Stimulated activated CD4-positive, alpha-beta T cell treated with anti-CD3 and anti-CD28 coated beads, Interleukin-12 subunit alpha, Interleukin-12 subunit beta, amount 100 ng/mL, for 4 hours (primary cell): ENCODE results near the gene HPS1.

Source experiments
- DNase-seq: peaks from one replicate; pipeline ENCODE4 v3.0.0-alpha.2; 2020

Gene HPS1

DNA sequence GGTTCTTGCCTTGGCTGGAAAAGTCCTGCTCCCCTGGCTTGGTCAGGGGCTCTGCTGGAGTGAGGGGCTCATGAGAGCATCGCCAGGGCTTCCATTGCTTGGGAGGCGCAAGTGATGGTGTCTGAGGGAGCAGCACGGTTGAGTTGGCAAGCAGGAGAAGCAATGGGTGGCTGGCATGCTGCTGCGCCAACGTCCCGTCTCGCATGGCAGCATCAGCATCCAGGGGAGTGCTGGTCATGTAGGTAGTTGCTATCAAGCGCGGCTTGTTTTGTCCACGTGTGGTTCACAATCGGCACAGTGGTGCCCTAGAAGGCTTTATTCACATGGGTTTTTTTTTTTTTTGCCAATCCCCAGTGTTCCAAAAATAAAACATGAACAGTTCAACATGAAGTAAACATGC is 35.6 kb downstream of the HPS1 start:
- no peak for DNase-seq

DNA sequence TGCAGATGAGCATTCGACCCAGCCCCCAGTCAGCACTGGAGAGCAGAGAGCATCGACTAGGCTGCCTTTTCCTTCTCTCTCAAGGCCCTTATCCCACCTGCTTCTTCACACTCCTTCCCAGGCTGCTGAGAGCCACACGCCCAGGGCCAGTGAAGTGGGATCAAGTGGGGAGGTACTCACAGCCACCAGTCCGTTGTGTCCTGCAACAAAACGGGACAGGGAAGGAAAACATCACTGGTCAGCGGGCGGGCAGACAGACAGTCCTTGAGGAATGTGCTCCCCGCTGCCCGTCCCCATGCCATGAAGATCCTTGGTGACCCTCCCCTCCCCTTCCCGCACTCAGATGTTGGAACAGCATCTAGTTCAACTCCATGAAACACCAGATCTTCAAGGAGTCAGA is 36.0 kb downstream of the HPS1 start:
- no peak for DNase-seq

DNA sequence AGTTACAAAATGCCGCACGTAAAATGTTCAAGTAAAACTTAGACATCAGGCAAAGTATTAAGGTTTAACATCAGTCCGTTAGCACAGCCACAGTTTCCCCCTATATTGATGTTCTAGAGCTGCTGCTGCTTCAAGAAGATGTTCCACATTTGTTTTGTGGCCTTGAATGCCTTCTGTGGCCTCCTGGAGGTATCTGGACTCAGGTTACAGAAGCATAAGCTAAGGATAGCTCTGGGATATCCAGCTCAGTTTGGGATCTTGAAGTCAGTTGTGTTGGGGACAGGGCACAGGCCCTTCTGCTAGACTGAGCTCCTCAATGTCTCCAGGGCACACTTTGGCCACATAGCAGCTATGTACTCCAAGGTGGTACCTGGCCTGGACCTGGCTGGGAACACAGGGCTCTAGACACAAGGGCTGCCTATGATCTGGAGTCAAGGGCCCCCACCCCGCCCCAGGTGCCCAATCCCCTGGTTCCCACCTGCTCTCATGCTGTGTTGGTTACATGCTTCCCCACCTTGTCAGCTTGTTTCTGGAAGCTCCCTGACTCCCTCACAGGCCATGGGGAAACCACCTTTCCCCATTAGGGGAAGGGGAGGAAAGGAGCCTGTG is 36.5 kb downstream of the HPS1 start:
- no peak for DNase-seq

DNA sequence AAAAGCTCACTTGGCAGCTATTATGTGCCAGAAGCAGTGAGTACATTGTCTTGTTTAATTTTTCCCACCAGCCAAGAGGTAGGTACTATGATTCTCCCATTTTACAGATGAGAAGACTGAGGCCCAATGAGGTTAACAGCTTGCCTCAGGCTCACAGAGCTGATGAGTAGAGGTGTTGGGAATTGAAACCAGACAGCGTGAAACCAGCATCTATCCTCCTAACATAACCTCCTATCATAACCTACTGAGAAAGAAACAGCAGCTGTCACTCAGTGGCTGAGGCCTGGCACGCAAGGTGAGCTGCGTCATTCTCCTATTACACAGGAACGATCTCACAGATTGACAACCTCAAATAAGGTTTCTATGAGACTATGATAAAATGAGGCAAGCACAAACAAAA is 37.9 kb downstream of the HPS1 start:
- no peak for DNase-seq

DNA sequence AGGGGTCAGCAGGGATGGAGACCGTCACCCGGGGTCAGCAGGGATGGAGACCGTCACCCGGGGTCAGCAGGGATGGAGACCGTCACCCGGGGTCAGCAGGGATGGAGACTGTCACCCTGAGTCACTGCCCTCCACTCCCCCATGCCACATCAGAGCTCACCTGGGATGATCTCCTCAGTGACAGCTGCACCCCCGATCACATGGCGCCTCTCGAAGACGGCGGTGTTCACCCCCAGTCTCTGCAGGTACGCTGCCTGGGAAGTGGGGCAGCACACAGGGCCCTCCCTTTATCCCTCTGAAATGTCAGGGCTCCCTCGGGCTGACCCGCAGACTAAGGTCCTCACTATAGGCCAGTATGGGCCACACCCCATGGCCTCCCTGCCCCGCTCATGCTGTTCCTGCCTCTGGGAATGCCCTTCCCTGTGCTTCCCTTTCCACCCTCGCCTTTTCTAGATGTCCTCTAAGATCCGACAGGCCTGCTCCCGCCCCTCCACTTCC is 38.9 kb downstream of the HPS1 start:
- DNase-seq, result no peak

DNA sequence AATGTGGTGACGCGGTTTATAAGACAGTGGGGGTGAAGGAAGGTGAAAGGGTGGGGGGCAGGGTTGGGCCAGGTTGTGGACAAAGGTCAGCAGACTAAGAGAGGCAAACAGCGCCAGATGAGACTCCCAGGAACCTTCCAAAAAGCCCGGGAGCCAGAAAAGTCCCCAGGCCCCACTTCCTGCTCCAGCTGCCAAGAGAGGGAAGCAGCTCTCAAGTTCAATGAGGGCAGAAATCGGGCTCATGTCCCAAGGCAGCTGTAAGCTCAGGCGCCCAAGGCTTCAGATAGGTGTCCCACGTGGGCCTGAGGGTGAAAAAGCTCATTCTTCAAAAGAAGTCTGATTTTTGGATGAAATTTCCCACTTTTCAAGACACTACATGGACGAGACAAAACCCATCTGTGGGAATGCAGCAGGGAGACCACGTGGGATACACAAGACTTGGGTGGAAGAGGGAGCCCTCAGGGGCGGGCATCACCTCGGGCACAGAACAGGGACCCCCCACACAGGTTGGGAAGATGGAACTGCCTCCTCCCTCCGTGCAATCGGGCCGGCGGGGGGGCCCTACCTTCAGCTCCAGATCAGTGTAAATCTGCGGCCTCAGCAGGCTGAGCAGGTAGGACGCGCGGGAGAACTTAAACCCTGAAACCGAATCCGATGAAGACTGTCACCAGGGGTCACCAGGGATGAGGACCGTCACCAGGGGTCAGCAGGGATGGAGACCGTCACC is 39.6 kb downstream of the HPS1 start:
- no peak for DNase-seq

DNA sequence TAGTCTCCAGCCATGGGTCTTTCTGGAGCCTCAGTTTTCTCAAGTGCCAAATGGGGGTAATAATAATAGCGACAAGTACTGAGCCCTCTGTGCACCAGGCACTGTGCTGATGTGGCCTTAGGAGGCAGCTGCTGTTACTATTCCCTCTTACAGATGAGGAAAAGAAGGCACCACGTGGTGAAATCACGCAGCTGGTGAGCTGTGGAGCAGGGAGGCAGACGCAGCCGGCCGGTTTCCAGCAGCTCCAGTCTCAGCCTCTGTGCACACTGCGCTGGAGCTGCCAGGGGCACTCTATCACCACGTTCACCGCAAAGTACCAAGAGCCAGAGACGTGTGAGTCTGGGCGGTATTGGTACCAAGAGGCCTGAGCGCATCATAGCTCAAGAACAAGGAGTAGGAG is 41.3 kb downstream of the HPS1 start:
- no peak for DNase-seq

DNA sequence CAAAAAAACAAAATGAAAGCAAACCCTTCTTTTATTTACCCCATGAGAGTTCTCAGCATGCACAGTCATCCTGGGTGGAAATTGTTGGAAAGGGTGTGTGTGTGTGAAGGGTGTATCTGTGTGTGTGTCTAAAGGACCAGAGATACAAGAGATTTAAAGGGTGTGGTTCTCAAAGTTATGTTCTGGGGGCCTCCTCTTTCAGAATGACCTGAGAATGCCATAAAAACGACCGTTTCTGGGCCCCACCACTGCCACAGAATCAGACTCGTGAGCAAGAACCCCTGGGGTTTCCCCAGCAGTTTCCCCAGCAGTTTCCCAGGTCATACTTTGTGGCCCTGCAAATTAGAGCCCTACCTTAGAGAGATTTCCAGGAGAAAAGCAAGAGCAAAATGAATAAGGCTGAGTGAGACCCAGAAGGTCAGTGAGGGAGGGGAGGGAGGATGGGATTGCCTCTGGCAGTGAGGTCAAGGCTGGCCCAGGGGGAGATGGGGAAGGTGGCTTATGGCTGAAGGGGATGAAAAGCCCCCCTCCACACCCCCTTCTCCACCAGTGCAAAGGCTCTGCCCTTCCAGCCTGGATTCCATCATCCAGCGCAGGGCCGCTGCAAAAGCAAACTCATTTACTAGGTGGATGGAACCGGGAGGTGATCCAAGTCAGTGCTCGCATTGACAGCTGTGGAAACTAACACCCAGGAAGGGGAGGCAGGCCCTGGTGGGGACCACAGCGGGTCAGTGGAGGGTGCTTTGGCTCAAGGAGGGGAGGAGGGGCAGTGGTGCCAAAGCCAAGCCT is 42.0 kb downstream of the HPS1 start:
- no peak for DNase-seq

DNA sequence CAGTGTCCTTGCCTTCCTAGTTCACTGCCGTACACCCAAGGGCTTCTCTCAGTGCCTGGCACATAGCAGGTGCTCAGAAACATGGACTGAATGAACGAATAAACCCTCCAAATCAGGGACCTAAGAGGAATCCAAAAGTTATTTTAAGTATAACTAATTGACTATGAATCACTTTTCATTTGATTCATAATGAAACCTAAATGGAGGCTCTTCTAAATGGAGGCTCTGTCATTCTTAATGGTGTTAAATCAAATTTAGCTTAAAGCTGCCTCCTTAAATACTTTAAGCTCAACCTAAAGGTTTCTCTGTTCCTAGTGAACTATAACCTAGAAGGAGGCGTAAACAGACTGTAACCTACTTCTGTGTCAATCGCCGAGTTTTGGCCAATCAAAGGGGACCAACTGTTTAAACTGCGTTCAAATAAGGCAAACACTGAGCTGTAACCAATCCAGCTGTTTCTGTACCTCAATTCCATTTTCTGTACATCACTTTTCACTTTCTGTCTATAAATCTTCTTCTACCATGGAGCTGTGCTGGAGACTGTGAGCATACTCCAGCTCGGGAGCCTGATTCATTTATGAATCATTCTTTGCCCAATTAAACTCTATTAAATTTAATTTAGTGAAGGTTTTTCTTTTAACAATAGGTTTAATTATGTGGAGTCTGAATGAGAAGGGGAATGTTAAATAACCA is 42.8 kb downstream of the HPS1 start:
- no peak for DNase-seq

DNA sequence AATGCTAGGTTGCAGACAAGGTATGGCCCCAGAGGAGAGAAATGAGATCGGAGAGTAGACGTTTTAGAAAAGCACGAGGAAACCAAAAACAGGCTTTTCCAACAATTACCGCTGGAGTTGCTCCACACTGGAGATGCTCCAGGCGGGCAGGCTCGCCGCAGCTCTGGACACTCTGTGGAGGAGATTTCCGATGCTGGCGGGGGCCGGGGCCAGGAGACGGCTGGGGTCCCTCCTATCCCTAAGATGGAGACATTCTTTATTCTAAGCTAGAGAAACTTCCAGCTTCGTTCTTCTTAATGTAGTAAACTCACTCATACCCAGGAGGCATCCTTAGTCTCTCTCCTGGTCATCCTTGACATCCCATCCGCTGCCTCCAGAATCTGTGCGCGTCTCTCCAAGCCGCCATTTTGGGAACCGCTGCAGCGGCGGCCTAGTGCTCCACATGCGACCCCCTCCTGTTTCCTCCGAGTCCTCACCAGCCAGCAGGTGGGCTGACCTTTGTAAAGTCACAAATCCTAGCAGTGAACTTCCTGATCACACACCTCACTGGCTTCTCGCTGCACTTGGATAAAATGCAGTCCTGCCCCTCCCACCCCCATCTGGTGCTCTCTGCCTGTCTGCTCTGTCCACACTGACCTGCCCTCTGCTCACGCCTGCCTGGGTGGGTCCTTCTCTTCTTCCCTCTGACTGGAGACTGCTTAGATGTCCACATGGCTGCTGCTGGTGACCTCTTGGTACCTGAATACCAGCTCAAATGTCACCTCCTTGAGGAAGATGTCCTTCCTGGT is 43.6 kb downstream of the HPS1 start:
- DNase-seq, result no peak

DNA sequence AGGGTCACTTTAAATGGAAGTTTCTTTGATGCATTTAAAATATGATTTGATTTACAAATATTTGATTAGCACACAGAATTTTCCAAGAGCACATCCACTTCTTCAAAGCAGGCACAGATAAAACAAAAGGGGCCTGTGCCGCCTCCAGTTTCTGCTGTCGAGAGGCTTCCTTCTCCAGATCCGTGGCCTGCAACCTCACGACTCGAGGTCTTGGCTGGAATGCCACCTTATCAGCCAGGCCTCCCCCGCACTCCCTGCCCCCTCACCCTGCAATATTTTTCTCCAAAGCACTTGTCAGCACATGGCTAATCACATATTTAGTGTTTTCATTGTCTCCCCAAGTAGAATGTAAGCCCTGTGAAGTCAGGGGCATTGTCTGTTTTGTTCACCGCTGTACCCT is 44.3 kb downstream of the HPS1 start:
- no peak for DNase-seq

DNA sequence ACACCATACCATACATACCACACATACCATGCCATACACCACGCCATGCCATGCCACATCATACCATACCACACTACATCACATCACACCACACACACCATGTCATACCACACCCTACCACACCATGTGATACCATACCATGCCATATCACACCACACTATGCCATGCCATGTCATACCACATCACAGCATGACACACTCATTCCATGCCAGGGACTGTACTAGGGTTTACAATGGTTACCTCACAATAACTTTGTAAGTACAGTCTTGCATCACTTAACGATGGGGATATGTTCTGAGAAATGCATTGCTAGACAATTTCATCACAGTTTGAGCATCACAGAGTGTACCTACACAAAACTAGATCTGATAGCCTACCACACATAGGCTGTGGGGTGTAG is 46.3 kb downstream of the HPS1 start:
- DNase-seq, result no peak

DNA sequence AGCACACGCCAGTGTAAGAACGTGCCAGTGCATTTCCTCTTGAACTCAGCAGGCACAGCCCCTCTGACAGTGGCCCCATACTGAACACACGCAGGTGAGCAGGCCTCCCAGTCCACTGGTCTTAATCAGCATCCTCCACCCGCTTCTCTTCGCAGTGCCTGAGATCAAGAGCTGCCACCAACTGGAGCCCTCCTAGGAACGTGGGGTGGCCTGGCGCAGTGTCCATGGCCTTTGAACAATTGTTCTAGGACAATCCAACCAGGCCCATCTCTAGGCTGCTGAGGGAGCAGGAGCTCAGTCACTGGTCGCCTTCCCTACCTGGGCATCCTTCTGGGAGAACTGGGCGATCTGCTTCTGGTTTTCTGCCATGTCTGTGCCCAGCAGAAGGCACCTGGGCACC is 47.0 kb downstream of the HPS1 start:
- DNase-seq, result no peak

DNA sequence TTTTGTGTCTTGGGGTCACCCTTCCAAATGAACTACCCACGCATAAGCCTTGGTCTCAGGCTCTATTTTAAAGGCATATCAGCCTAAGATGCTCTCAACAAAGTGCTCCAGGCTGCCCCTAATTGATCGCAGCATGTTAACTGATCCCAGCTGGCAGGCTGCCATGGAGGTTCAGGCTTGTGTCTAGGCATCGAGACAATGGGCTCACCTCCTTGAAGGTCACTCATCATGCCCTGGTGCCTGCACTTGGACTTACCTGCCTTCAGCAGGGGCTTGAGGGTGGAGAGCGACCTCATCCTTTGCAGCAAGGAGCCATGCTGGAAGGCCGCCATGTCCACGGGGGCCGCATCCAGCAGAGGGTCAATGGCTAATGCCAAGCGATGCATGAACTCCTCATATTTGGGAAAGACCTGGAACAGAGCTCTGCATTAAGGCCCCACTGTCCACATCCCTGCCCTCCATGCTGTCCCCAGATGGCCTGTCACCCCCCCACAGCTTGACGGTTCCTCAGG is 49.6 kb downstream of the HPS1 start:
- DNase-seq, result no peak

DNA sequence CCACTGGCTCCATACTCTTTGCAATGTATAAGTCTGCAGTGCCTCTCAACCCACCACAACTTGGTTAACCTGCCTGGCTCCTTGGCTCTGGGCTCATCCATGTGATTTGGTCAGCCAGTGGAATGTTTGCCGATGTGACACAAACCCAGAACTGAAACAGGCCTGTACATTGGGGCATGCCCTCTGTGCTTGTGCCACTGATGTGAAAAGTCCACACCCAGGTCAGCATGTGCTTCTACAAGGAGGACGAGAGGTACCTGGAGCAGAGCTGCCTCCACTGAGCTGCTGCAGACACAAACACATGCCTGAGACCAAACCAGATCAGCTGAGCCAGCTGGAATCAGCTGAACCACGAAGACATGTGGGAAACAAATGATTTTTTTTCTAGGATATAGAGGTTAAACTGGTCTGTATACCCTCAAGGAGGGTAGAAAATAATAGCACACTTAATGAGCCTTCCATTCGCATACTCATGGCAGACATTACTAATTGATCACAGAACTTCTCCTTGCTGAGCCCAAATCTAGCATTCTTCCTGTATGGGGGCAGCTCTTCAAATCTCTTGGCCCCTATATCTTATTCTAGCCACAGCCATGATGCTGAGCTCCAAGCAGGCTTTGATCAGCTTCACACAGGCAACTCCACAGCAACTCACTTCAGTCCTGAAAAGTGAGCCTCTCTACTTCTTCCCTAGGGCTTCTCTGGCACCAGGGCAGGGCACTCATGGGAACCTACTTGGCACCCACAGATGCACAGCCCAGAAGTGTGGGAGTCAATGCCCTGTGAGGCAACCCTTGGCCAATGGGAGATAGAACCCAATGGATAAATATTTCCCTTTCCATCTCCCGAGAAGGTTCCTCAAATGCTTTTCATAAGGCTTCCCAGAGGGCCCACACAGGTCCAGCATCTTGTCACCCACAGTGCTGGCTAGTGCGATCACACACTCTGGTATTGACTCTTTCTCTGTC is 50.4 kb downstream of the HPS1 start:
- no peak for DNase-seq

DNA sequence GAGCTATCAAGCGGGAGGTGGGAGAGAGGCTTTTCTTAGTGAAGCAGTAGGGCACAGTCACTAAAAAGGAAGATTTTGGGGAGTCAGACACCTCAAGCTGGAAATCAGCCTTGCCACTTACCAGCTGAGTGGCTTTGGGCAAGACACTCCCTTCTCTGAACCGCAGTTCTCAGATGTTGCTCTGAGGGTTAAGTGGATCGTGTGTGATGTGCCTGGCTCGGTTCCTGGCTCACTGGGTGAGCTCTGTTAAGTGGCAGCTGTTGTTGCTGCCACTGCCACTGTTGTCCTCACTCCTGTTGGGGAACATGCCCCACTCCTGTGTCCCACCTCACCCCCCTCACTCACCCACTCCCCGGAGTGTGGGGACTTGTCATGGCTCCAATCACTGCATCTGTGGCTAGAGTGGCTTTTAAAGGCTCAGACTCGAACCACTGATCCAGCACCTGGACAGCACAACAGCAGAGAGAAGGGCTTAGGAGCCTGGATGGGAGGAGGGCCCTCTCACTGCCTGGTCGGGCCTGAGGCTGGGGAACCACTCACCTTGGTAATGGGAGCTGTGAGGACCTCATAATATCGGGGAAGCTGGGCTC is 51.8 kb downstream of the HPS1 start:
- DNase-seq, result no peak

DNA sequence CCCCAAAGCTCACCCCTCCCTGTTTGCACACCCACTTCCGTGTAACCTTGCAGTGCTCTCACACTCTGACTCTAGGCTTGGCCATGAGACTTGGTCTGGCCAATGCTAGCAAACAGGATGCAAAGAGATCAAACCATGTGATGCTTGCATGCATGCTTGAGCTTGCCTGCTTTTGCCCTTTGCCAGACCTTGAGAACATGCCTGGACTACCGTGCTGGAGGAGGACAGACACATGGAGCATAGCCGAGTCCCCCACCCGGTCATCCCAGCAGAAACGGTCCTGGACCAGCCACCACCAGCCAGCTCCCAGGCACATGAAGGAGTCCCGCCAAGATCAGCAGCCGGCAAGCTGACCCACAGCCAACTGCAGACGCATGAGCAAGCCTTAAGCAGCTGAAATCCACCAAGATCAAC is 55.1 kb downstream of the HPS1 start:
- no peak for DNase-seq

DNA sequence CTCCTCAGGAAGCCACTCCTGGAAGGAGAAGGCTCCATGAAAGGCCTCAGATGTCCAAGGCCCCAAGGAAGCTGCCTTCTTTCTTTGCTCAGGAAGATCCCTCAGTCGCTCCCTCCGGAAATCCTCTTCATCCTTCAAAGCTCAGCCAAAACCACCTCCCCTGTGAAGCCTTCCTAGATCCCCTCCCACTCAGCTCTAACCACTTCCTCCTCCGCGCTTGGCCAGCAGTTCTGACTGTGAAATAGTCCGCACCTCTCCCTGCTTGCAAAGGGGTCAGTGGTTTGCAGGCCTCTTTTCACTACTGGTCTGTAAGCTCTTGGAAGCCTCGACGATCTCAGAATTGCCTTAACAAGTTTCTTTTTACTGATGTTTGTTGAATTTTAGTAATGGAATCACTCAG is 55.7 kb downstream of the HPS1 start:
- DNase-seq, result no peak

DNA sequence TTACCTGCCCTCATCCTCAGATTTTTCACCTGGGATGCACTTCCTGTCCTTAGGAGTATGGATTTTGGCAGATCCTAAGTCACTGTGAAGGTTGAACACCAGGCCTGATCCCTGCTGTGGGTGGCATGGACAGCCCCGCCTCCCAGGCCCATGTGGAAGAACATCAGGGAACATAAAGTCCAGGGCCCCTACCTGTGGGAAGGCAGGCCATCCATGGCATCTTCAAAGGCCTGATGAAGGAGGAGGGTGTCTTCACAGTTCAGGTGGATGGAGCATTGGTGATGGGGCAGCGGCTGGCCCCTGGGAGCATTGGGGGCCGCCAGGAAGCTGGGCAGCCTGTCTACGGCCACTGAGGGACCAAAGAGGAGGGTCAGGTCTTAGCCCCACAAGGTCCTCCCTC is 56.3 kb downstream of the HPS1 start:
- no peak for DNase-seq

DNA sequence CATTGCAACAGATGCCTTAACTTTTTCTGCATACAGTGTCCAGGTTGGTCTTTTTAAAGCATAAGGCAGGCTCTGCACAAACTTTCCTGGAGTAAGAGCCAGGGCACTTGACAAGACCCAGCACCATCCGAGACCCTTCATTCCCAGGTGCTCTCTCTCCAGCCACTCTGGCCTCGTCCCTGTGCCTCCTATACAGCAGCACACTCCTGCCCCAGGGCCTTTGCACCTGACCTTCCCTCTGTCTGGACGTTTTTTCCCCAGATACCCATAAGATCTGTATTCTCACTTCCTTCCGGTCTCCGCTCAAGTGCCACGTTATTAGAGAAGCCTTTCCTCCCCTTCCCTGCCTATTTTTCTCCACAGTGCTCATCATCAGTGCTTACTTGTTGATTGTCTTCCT is 57.3 kb downstream of the HPS1 start:
- DNase-seq, result no peak
